A673 (cell line): ENCODE results near the gene ANKRD52. TPM values are rescaled to one million over a fixed set of nuclear protein-coding genes. Genes with fewer than 3 reads are reported as not detected.
"Not testable (repeated sequence)": the region's sequence is repeated elsewhere in the genome, so short reads cannot be mapped to it uniquely, and the experiment has no call there.

ENCODE experiments used
- BruUV-seq: library from RNA; stranded (reverse); fragments of 400-500 nt; replicated peaks from 2 replicates; lab custom pipeline; 2021; lab: Mats Ljungman, UMichigan
- CTCF ChIA-PET: fragments of 300-600 bp; sonication (Branson Sonifier 250); formaldehyde crosslinking; loops from one replicate; lab custom pipeline; 2022; ENCODE audit warnings: antibody characterized with exemption; lab: Charles Lee
- POLR2A ChIA-PET: fragments of 300-600 bp; sonication (Branson Sonifier 250); formaldehyde crosslinking; loops from one replicate; lab custom pipeline; 2022; ENCODE audit warnings: antibody characterized with exemption; ENCODE audit not compliant: low non-redundant PET; lab: Charles Lee
- DNase-seq: peaks from one replicate; pipeline ENCODE4 v3.0.0-alpha.2; 2015; ENCODE audit warnings: low spot score
- H3K27ac ChIP-seq: fragments of 200-600 bp; sonication (generic); 2 replicates; pipeline ENCODE4 v1.5.1; 2016; ENCODE audit warnings: mixed run types, low read depth, mild to moderate bottlenecking, mixed read lengths, antibody characterized with exemption, low read length; ENCODE audit not compliant: poor library complexity, severe bottlenecking
- H3K27me3 ChIP-seq: fragments of 200-600 bp; sonication (generic); replicated peaks from 2 replicates; pipeline ENCODE4 v1.6.1; 2017; ENCODE audit warnings: mixed run types, low read depth, mild to moderate bottlenecking, mixed read lengths, antibody characterized with exemption, low read length; ENCODE audit not compliant: insufficient read depth, poor library complexity
- H3K36me3 ChIP-seq: fragments of 200-600 bp; sonication (generic); 2 replicates; pipeline ENCODE4 v1.6.1; 2016; ENCODE audit warnings: mixed run types, mild to moderate bottlenecking, mixed read lengths, antibody characterized with exemption, low read length; ENCODE audit not compliant: insufficient read depth, poor library complexity, severe bottlenecking
- H3K4me1 ChIP-seq: fragments of 200-600 bp; sonication (generic); 2 replicates; pipeline ENCODE4 v1.6.1; 2017; ENCODE audit warnings: mixed run types, mild to moderate bottlenecking, mixed read lengths, antibody characterized with exemption, low read length; ENCODE audit not compliant: insufficient read depth, poor library complexity, severe bottlenecking
- H3K4me3 ChIP-seq: fragments of 200-600 bp; sonication (generic); 2 replicates; pipeline ENCODE4 v1.5.1; 2016; ENCODE audit warnings: low read depth, mixed run types, mild to moderate bottlenecking, mixed read lengths, low read length; ENCODE audit not compliant: poor library complexity, severe bottlenecking
- H3K9me3 ChIP-seq: fragments of 200-600 bp; sonication (generic); 2 replicates; pipeline ENCODE4 v1.6.1; 2016; ENCODE audit warnings: mixed run types, low read depth, mild to moderate bottlenecking, mixed read lengths, antibody characterized with exemption, low read length; ENCODE audit not compliant: poor library complexity, severe bottlenecking
- EZH2 ChIP-seq: fragments of 200-600 bp; sonication (generic); IDR thresholded peaks from 2 replicates; pipeline ENCODE4 v1.6.1; 2017; ENCODE audit warnings: borderline replicate concordance, low read depth, mild to moderate bottlenecking, mixed read lengths, antibody characterized with exemption, low read length; ENCODE audit not compliant: poor library complexity, severe bottlenecking
- intact Hi-C: fragments of 100-400 bp; cut with micrococcal nuclease; formaldehyde crosslinking; loops from one replicate; pipeline ENCODE4 v1.10.0; 2022; ENCODE audit not compliant: unreplicated experiment
- total RNA-seq: library from RNA; stranded (reverse); gene quantifications from 2 replicates; pipeline ENCODE4 v1.2.3, GENCODE V29; 2021
- TF ChIP-seq, protein P1 (sequence below): fragments of 300-800, 200-600 bp; sonication (generic); conservative IDR thresholded peaks from 2 replicates; pipeline ENCODE4 v1.5.1; 2017; ENCODE audit warnings: low read depth, mild to moderate bottlenecking, antibody characterized with exemption, low read length, moderate library complexity, mixed read lengths

ANKRD52 gene
- total RNA-seq, 1 experiment from 2014 or later = 74.7 TPM

DNA sequence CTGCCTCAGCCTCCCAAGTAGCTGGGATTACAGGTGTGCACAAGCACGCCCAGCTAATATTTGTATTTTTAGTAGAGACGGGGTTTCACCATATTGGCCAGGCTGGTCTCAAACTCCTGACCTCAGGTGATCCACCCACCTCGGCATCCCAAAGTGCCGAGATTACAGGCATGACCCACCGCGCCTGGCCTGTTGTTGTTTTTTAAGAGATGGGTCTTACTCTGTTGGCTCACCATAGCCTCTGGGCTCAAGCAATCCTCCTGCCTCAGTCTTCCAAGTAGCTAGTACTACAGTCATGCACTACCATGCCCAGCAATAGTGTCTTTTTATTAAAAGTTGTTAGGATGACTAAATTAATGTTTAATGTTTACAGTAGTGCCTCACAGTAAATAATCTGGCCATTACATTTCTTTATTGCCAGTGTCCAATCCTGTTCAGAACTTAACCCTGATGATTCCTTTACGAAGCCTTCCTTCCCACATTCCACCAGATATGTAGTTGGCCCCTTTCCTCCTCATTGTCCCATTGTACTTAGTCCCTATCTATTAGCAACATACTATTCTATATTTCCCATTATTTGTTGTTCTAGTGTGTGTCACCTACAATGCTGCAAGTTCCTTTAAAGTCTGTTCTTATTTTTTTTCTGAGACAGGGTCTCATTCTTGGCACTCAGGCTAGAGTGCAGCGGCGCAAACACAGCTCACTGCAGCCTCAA is 60.1 kb downstream of the ANKRD52 start:
- no peak overlapping the region for H3K27ac ChIP-seq
- CTCF ChIA-PET = interaction anchor here (0.6 kb wide), 1 partner anchor 29 kb away, joined by 3 read pairs; no protein-coding TSS in a partner anchor
- intact Hi-C loops = no loop called here

DNA sequence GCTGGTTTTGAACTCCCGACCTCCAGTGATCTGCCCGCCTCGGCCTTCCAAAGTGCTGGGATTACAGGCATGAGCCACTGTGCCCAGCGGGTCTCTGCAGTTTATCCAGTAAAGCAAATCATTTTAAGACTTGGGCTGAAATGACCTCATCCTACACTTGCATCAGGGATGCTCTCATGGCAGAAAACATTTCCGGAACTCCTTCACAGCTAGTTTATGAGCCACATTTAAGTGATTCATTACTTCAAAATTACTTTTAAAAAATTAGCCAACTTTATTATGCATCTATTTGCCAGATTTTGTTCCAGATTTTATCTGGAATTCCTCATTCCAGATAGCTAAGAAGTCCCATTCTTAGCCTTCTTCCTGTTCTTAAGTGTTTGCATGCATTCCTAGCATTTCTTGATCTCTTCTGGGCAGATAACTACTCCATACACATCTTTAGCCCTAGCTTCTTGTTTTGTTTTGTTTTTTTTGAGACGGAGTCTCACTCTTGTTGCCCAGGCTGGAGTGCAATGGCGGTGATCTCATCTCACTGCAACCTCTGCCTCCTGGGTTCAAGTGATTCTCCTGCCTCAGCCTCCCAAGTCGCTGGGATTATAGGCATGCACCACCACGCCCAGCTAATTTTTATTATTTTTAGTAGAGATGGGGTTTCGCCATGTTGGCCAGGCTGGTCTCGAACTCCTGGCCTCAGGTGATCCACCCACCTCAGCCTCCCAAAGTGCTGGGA is 61.2 kb downstream of the ANKRD52 start:
- H3K4me1 ChIP-seq, CTCF ChIA-PET, intact Hi-C loops, H3K27me3 ChIP-seq, H3K36me3 ChIP-seq, H3K4me3 ChIP-seq, BruUV-seq, H3K9me3 ChIP-seq: not testable (repeated sequence)
- DNase-seq = peak; percentile 90
- peak overlapping the region; percentile 26 for H3K27ac ChIP-seq
- POLR2A ChIA-PET = interaction anchor here (0.7 kb wide), 1 partner anchor 25 kb away, joined by 14 read pairs; no protein-coding TSS in a partner anchor

More for the DNA sequence above, 60.1 kb downstream of the ANKRD52 start:
- H3K9me3 ChIP-seq = no peaks in the 10 kb centered on the region
- no peak overlapping the region for H3K4me3 ChIP-seq
- no peak for DNase-seq
- H3K36me3 ChIP-seq = no peaks in the 10 kb centered on the region
- POLR2A ChIA-PET = no interaction called here
- TF ChIP-seq EZH2 = no peak
- TF ChIP-seq, protein P1, sequence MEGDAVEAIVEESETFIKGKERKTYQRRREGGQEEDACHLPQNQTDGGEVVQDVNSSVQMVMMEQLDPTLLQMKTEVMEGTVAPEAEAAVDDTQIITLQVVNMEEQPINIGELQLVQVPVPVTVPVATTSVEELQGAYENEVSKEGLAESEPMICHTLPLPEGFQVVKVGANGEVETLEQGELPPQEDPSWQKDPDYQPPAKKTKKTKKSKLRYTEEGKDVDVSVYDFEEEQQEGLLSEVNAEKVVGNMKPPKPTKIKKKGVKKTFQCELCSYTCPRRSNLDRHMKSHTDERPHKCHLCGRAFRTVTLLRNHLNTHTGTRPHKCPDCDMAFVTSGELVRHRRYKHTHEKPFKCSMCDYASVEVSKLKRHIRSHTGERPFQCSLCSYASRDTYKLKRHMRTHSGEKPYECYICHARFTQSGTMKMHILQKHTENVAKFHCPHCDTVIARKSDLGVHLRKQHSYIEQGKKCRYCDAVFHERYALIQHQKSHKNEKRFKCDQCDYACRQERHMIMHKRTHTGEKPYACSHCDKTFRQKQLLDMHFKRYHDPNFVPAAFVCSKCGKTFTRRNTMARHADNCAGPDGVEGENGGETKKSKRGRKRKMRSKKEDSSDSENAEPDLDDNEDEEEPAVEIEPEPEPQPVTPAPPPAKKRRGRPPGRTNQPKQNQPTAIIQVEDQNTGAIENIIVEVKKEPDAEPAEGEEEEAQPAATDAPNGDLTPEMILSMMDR = no peak
- H3K4me1 ChIP-seq = peaks cover 9% of the 10 kb centered on the region
- BruUV-seq = no TSS peak
- H3K27me3 ChIP-seq = no peaks in the 10 kb centered on the region

DNA sequence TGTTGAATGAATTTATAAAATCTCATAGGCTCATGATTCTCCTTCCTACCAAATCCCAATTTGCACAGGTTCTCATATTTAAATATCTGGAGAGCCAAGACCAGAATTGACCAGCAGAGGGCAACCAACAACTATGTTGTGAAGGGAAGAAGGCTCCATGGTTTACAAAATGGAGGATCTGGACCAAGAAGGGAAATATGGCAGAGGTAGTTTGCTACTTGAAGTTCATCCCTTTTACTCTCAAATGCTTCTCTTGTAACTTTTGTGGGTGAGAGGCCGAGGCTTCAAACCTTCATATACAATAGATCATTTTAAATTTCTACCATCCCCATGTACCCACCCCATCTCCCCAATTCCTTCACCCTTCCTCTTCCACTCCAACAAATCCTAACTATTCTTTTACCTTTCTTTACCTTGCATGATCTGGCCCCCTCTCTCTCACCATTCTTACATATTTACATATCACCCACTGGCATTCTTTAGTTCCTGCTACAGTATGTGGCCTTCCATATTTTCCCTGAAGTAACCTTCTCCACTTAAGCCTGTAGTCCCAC is 65.1 kb downstream of the ANKRD52 start:
- Histone ChIP-seq H3K27ac (no peak overlapping the region), H3K4me1 (peaks cover 6% of the 10 kb centered on the region), H3K27me3 (no peaks in the 10 kb centered on the region), H3K9me3 (no peaks in the 10 kb centered on the region), H3K36me3 (no peaks in the 10 kb centered on the region), H3K4me3 (no peak overlapping the region)
- no TSS peak for BruUV-seq
- intact Hi-C loops = loop anchor here (1.0 kb wide), 3 partner anchors 31 to 271 kb away; partner anchors contain the start of genes ANKRD52 and NABP2
- peak; percentile 92 for DNase-seq
- TF ChIP-seq EZH2 = no peak
- TF ChIP-seq, protein P1 = peak; percentile 90
- ChIA-PET POLR2A (no interaction called here), CTCF (no interaction called here)
